Measurements from ENCODE around the gene BCL11B.
"Not testable (repeated sequence)": the region's sequence is repeated elsewhere in the genome, so short reads cannot be mapped to it uniquely, and the experiment has no call there.

Gene BCL11B

GRCh38 chr14:99236386-99237138 is 35.4 kb downstream of the BCL11B start:
- no peak for DNase-seq

GRCh38 chr14:99235582-99236320 is 36.2 kb downstream of the BCL11B start:
- DNase-seq = no peak

GRCh38 chr14:99234961-99235571 is 36.9 kb downstream of the BCL11B start:
- no peak for DNase-seq

- no peak for DNase-seq
Observed at GRCh38 chr14:99234355-99234754, 37.6 kb downstream of the BCL11B start.

- no peak for DNase-seq
Observed at GRCh38 chr14:99233222-99234035, 38.6 kb downstream of the BCL11B start.

- no peak for DNase-seq
Observed at GRCh38 chr14:99232714-99233214, 39.2 kb downstream of the BCL11B start.

GRCh38 chr14:99231850-99232713 is 39.9 kb downstream of the BCL11B start:
- no peak for DNase-seq

GRCh38 chr14:99231161-99231849 is 40.7 kb downstream of the BCL11B start:
- DNase-seq = no peak

- DNase-seq = no peak
Observed at GRCh38 chr14:99230208-99231151, 41.5 kb downstream of the BCL11B start.

GRCh38 chr14:99229654-99230207 is 42.3 kb downstream of the BCL11B start:
- no peak for DNase-seq

- not testable (repeated sequence) for DNase-seq
Observed at GRCh38 chr14:99228760-99229159, 43.2 kb downstream of the BCL11B start.

GRCh38 chr14:99226687-99227086 is 45.3 kb downstream of the BCL11B start:
- no peak for DNase-seq

GRCh38 chr14:99225436-99226203 is 46.4 kb downstream of the BCL11B start:
- no peak for DNase-seq

GRCh38 chr14:99224948-99225347 is 47.0 kb downstream of the BCL11B start:
- no peak for DNase-seq

- DNase-seq = no peak
Observed at GRCh38 chr14:99224116-99224910, 47.7 kb downstream of the BCL11B start.

GRCh38 chr14:99221445-99221844 is 50.6 kb downstream of the BCL11B start:
- DNase-seq = no peak

- DNase-seq = no peak
Observed at GRCh38 chr14:99217066-99217955, 54.7 kb downstream of the BCL11B start.

Data from NCI-H2227 treated with DMSO at 0.1 percent for 48 hours (cell line).